Gastrocnemius medialis (tissue), 4 donors: ENCODE results near the gene RBM47.

Experiments used
- CTCF ChIP-seq, 5 experiments: fragments of 450-650 bp in 3 of 5; fragments of 200-600 bp in 2 of 5; sonication (generic) in 2 of 5; IDR thresholded peaks in 4 of 5; conservative IDR thresholded peaks in 1 of 5; 1 replicate in 4 of 5; 2 replicates in 1 of 5; pipeline ENCODE4 v1.5.1; 2016 to 2019; ENCODE audit warnings: antibody characterized with exemption in 5 of 5, mild to moderate bottlenecking in 3 of 5, moderate library complexity in 3 of 5
- POLR2A ChIP-seq, 2 donors: fragments of 450-650 bp; IDR thresholded peaks; one replicate each; pipeline ENCODE4 v1.6.1; 2017; ENCODE audit warnings: antibody characterized with exemption in 2 of 2, mild to moderate bottlenecking in 2 of 2, moderate library complexity in 2 of 2

GRCh38 chr4:40500781-40501180 lies 128.9 kb downstream of the RBM47 start:
- no peak for TF ChIP-seq POLR2A (IDR thresholded peaks at IDR 0.05)
- TF ChIP-seq CTCF (IDR thresholded peaks at IDR 0.05 in 4 of 5, conservative IDR thresholded peaks at IDR 0.05 in 1 of 5) = no peak
